ENCODE measurements around the gene DEPDC5.

Gene DEPDC5

GRCh38 chr22:31929167-31929930 lies 175.5 kb downstream of the DEPDC5 start:
- DNase-seq = no peak

GRCh38 chr22:31932863-31933262 lies 179.0 kb downstream of the DEPDC5 start:
- DNase-seq = no peak

- no peak for DNase-seq
These were observed 179.6 kb downstream of the DEPDC5 start for GRCh38 chr22:31933406-31933805.

GRCh38 chr22:31933816-31934482 lies 180.1 kb downstream of the DEPDC5 start:
- no peak for DNase-seq

- no peak for DNase-seq
These were observed 182.3 kb downstream of the DEPDC5 start for GRCh38 chr22:31935961-31936635.

GRCh38 chr22:31937341-31937740 lies 183.5 kb downstream of the DEPDC5 start:
- DNase-seq = no peak

- no peak for DNase-seq
These were observed 184.5 kb downstream of the DEPDC5 start for GRCh38 chr22:31938296-31938695.

- no peak for DNase-seq
These were observed 186.7 kb downstream of the DEPDC5 start for GRCh38 chr22:31940506-31940905.

- DNase-seq = no peak
These were observed 188.3 kb downstream of the DEPDC5 start for GRCh38 chr22:31942091-31942490.

GRCh38 chr22:31943206-31943977 lies 189.6 kb downstream of the DEPDC5 start:
- no peak for DNase-seq

GRCh38 chr22:31943978-31944699 lies 190.3 kb downstream of the DEPDC5 start, which contains the start of gene YWHAH:
TSS of gene YWHAH (plus strand) at chr22:31944535. CDS start at chr22:31944734, 199 bp downstream.
- DNase-seq = peak; percentile 93

- no peak for DNase-seq
These were observed 191.1 kb downstream of the DEPDC5 start for GRCh38 chr22:31944700-31945442.

GRCh38 chr22:31945443-31945855 lies 191.6 kb downstream of the DEPDC5 start:
- DNase-seq = no peak

GRCh38 chr22:31945971-31946680 lies 192.3 kb downstream of the DEPDC5 start:
- DNase-seq = no peak

- DNase-seq = no peak
These were observed 193.5 kb downstream of the DEPDC5 start for GRCh38 chr22:31947296-31947695.

GRCh38 chr22:31948002-31948401 lies 194.2 kb downstream of the DEPDC5 start:
- no peak for DNase-seq

- no peak for DNase-seq
These were observed 196.4 kb downstream of the DEPDC5 start for GRCh38 chr22:31950226-31950625.

- no peak for DNase-seq
These were observed 197.6 kb downstream of the DEPDC5 start for GRCh38 chr22:31951194-31952093.

GRCh38 chr22:31952094-31952401 lies 198.2 kb downstream of the DEPDC5 start:
- no peak for DNase-seq

GRCh38 chr22:31952472-31952871 lies 198.7 kb downstream of the DEPDC5 start:
- DNase-seq = no peak

All from CD4-positive, alpha-beta T cell treated with Interleukin-15 for 1 hour (primary cell).